Transverse colon (tissue), 4 donors: ENCODE results near the gene ZNF28. TPM values are rescaled to one million over a fixed set of nuclear protein-coding genes. Genes with fewer than 3 reads are reported as not detected.
"Not testable (repeated sequence)": the region's sequence is repeated elsewhere in the genome, so short reads cannot be mapped to it uniquely, and the experiment has no call there.

Source experiments
- DNase-seq: peaks from one replicate; pipeline ENCODE4 v3.0.0-alpha.2; 2019
- H3K27ac ChIP-seq, 4 donors: fragments of 200-600 bp; sonication (generic); 2 replicates each; pipeline ENCODE4 v1.5.1; 2016 to 2018; ENCODE audit warnings: inconsistent platforms in 4 of 4
- H3K27me3 ChIP-seq: fragments of 200-600 bp; sonication (generic); 2 replicates; pipeline ENCODE4 v1.5.1; 2017; ENCODE audit warnings: inconsistent platforms
- H3K36me3 ChIP-seq, 4 donors: fragments of 200-600 bp; sonication (generic); 2 replicates each; pipeline ENCODE4 v1.5.1; 2017 to 2019; ENCODE audit warnings: inconsistent platforms in 4 of 4
- H3K4me1 ChIP-seq, 4 donors: fragments of 200-600 bp; sonication (generic); 2 replicates each; pipeline ENCODE4 v1.5.1; 2017 to 2020; ENCODE audit warnings: inconsistent platforms in 4 of 4
- H3K4me3 ChIP-seq, 4 donors: fragments of 200-600 bp; sonication (generic); 1 replicate in 1 of 4; 2 replicates in 3 of 4; pipeline versions ENCODE4 v1.5.1 to v1.6.1; 2017 to 2019; ENCODE audit warnings: inconsistent platforms in 4 of 4
- H3K9me3 ChIP-seq, 2 donors: fragments of 200-600 bp; sonication (generic); 2 replicates each; pipeline ENCODE4 v1.5.1; 2017 to 2019; ENCODE audit warnings: inconsistent platforms in 2 of 2
- CTCF ChIP-seq, 5 experiments: fragments of 200-600 bp in 3 of 5; fragments of 450-650 bp in 2 of 5; sonication (generic) in 3 of 5; IDR thresholded peaks; 1 replicate in 2 of 5; 2 replicates in 3 of 5; pipeline ENCODE4 v1.5.1; 2016 to 2017; ENCODE audit warnings: antibody characterized with exemption in 5 of 5, inconsistent platforms in 3 of 5, mild to moderate bottlenecking in 2 of 5, moderate library complexity in 1 of 5
- EP300 ChIP-seq: sonication (generic); formaldehyde crosslinking; IDR thresholded peaks from one replicate; pipeline ENCODE4 v1.6.1; 2017; ENCODE audit warnings: antibody characterized with exemption, low read depth
- POLR2A ChIP-seq: fragments of 450-650 bp; IDR thresholded peaks from one replicate; pipeline ENCODE4 v1.6.1; 2016; ENCODE audit warnings: antibody characterized with exemption, mild to moderate bottlenecking, moderate library complexity
- POLR2AphosphoS5 ChIP-seq, 3 donors: sonication (generic); formaldehyde crosslinking; IDR thresholded peaks; one replicate each; pipeline ENCODE4 v1.6.1; 2016; ENCODE audit warnings: antibody characterized with exemption in 3 of 3
- WGBS, 2 donors: methylation state at CpG; one replicate each; pipeline ENCODE4 v1.1.5; 2018; ENCODE audit warnings: low coverage in 1 of 2; 5-methylcytosine and 5-hydroxymethylcytosine counted together
- in situ Hi-C, 4 donors: fragments of 200-750 bp; cut with MboI; loops; one replicate each; pipeline versions ENCODE4 v1.15.0 to v1.15.1; 2017; ENCODE audit warnings: low sequenced_read_pairs in 3 of 4, low pct_ligation_motif_present in 1 of 4, low pct_unique_long_range_greater_than_20kb in 1 of 4
- intact Hi-C: fragments of 100-400 bp; cut with DNase I; formaldehyde crosslinking; loops from one replicate; pipeline ENCODE4 v1.15.1; 2023; ENCODE audit warnings: low total_unique reads
- total RNA-seq, 4 donors: library from RNA; depleted of rRNA; stranded (reverse); fragments of >200 nt; gene quantifications; one replicate each; pipeline ENCODE4 v1.1.0, GENCODE V29; 2016

The ZNF28 gene
- total RNA-seq, 4 donors from 2014 or later: 0.75 to 21.2 (median 13.0) TPM

DNA sequence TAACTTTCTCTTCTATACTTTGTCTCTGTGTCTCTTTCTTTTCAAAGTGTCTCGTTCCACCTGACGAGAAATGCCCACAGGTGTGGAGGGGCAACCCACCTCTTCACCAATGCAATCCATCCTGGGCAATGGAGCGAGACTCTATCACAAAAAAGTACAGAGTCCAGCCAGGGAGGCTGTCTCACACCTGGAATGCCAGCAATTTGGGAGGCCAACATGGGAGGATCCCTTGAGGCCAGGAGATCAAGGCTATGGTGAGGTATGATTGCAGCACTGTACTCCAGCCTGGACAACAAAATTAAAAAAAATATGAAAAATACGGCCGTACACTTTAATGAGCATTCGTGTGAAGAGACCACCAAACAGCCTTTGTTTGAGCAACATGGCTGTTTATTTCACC, 32.0 kb downstream of the ZNF28 start:
- in situ Hi-C loops (no loop called here), intact Hi-C loops (no loop called here)
- 94 to 100% methylated on average over 3 to 6 of the region's 6 CpGs for WGBS, 2 donors
- Histone ChIP-seq H3K4me3 (no peak overlapping the region), H3K27me3 (no peaks in the 10 kb centered on the region), H3K27ac (no peak overlapping the region), H3K4me1 (peaks cover 3 to 16% (median 7%) of the 10 kb centered on the region in 4 donors), H3K9me3 (no peaks in the 10 kb centered on the region), H3K36me3 (no peaks in the 10 kb centered on the region)
- DNase-seq: no peak
- TF ChIP-seq CTCF (IDR thresholded peaks at IDR 0.05) (no peak), POLR2AphosphoS5 (IDR thresholded peaks at IDR 0.05) (no peak), POLR2A (no peak), EP300 (no peak)

GRCh38 chr19:52786464-52787354, 34.7 kb downstream of the ZNF28 start, which contains the start of gene ZNF600:
ZNF600 (minus strand) TSS chr19:52786791; CDS start chr19:52778888, 7,903 bp downstream.
- Histone ChIP-seq H3K4me1 (peaks cover 3 to 16% (median 7%) of the 10 kb centered on the region in 4 donors), H3K27ac (peak within 1 kb of the TSS; percentile 82 to 89 (median 85)), H3K4me3 (peak within 1 kb of the TSS; percentile 21 to 72 (median 62))
- WGBS, 2 donors: 0 to 1% methylated on average over 6 to 40 of the region's 47 CpGs
- TF ChIP-seq POLR2A (peak; percentile 83), POLR2AphosphoS5 (IDR thresholded peaks at IDR 0.05) (peak; percentile 82 to 93 (median 92)), CTCF (IDR thresholded peaks at IDR 0.05) (peak; percentile 24 to 54 (median 33))
- H3K9me3 ChIP-seq, H3K27me3 ChIP-seq, intact Hi-C loops, H3K36me3 ChIP-seq, in situ Hi-C loops: not testable (repeated sequence)
- peak; percentile 96 for DNase-seq

DNA sequence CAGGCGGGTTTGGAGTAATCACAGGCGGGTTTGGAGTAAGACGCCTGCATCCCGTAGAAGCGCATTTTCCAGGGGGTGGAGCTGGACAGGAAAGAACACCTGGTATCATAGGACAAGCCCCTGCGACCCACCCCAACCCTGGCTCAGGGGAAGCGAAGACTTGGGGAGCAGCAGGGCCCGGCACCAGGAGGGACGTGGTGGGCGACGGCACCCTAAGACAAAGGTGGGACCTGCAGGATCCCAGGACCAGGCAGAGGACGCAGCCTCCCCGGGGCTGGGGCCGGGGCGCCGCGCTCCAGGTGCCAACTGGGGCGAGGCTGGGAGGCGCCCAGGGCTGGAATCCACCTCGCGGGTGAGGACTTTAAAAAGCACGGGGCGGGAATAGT, 35.4 kb downstream of the ZNF28 start:
- TF ChIP-seq POLR2AphosphoS5 (IDR thresholded peaks at IDR 0.05) (no peak), POLR2A (no peak), CTCF (IDR thresholded peaks at IDR 0.05) (no peak), EP300 (no peak)
- Histone ChIP-seq H3K36me3 (peaks cover 0 to 16% (median 2%) of the 10 kb centered on the region in 4 donors), H3K9me3 (peaks cover 0 to 9% of the 10 kb centered on the region in 2 donors), H3K4me1 (peaks cover 3 to 16% (median 7%) of the 10 kb centered on the region in 4 donors), H3K27ac (peak overlapping the region; percentile 82 to 89 (median 85)), H3K27me3 (no peaks in the 10 kb centered on the region), H3K4me3 (peak overlapping the region; percentile 21 to 72 (median 62))
- DNase-seq: peak; percentile 24
- intact Hi-C loops: no loop called here
- in situ Hi-C loops: no loop called here
- WGBS, 2 donors: 0 to 2% methylated on average over 3 to 23 of the region's 23 CpGs

GRCh38 chr19:52785506-52785905, 35.9 kb downstream of the ZNF28 start:
- H3K27me3 ChIP-seq: no peaks in the 10 kb centered on the region
- 85 to 94% methylated on average over 3 of the region's 3 CpGs for WGBS, 2 donors
- peaks cover 0 to 21% (median 5%) of the 10 kb centered on the region in 4 donors for H3K36me3 ChIP-seq
- peaks cover 3 to 16% (median 7%) of the 10 kb centered on the region in 4 donors for H3K4me1 ChIP-seq
- in situ Hi-C loops: no loop called here
- DNase-seq: no peak
- H3K27ac ChIP-seq: peak overlapping the region in 3 of 4 donors; percentile 82 to 89 (median 88)
- peak overlapping the region in 3 of 4 donors; percentile 54 to 72 (median 71) for H3K4me3 ChIP-seq
- intact Hi-C loops: no loop called here
- TF ChIP-seq POLR2A: no peak
- TF ChIP-seq CTCF (IDR thresholded peaks at IDR 0.05): no peak
- TF ChIP-seq EP300: no peak
- TF ChIP-seq POLR2AphosphoS5 (IDR thresholded peaks at IDR 0.05): no peak
- peaks cover 0 to 9% of the 10 kb centered on the region in 2 donors for H3K9me3 ChIP-seq

- H3K9me3 ChIP-seq, in situ Hi-C loops, H3K4me3 ChIP-seq, DNase-seq, H3K27ac ChIP-seq, H3K27me3 ChIP-seq, intact Hi-C loops: not testable (repeated sequence)
- H3K4me1 ChIP-seq: peaks cover 3 to 16% (median 7%) of the 10 kb centered on the region in 4 donors
- H3K36me3 ChIP-seq: peaks cover 0 to 40% (median 10%) of the 10 kb centered on the region in 4 donors
- WGBS, 2 donors: 84% methylated on average over 2 of the region's 2 CpGs; no CpG with 5 or more reads in 1 of the 2 donors
Measured at GRCh38 chr19:52782864-52783263, 38.6 kb downstream of the ZNF28 start.
